Measurements from ENCODE around the gene TLCD3B. TPM values are rescaled to one million over a fixed set of nuclear protein-coding genes. Genes with fewer than 3 reads are reported as not detected.

Gene TLCD3B
- total and polyA plus RNA-seq, 4 donors = 0.05 to 0.65 TPM; not detected in 2

GRCh38 chr16:30025156-30025555, 5.9 kb downstream of the TLCD3B start:
- no peaks in the 10 kb centered on the region for H3K9me3 ChIP-seq (ENCODE audit: control insufficient read depth in 4 of 4, low read length in 3 of 4)
- no peak overlapping the region for H3K27ac ChIP-seq (ENCODE audit: low read depth in 1 of 2, low read length in 2 of 2)
- no peak overlapping the region for H3K4me3 ChIP-seq (ENCODE audit: low read depth in 1 of 3, low read length in 3 of 3)
- H3K27me3 ChIP-seq (ENCODE audit: control insufficient read depth in 4 of 4, insufficient read depth in 4 of 4, low read length in 3 of 4) = peaks cover 0 to 2% (median 0%) of the 10 kb centered on the region in 4 donors
- no peak for TF ChIP-seq YY1 (IDR thresholded peaks at IDR 0.05)
- TF ChIP-seq JUND (IDR thresholded peaks at IDR 0.05) = no peak
- no peak for TF ChIP-seq RXRA (IDR thresholded peaks at IDR 0.05)
- TF ChIP-seq FOXA2 (IDR thresholded peaks at IDR 0.05) = no peak
- TF ChIP-seq SP1 (IDR thresholded peaks at IDR 0.05) = no peak
- TF ChIP-seq EGR1 (IDR thresholded peaks at IDR 0.05; ENCODE audit: low read depth in 2 of 2) = no peak
- no peak for TF ChIP-seq RAD21 (IDR thresholded peaks at IDR 0.05)
- 74% methylated on average over 20 of the region's 20 CpGs for WGBS
- H3K36me3 ChIP-seq (ENCODE audit: control insufficient read depth in 4 of 4, insufficient read depth in 3 of 4, low read depth in 1 of 4, low read length in 3 of 4) = no peaks in the 10 kb centered on the region
- no peak overlapping the region for H3K9ac ChIP-seq (ENCODE audit: low read depth in 1 of 2, low read length in 2 of 2)
- no peak for DNase-seq (ENCODE audit: low spot score)
- H3K4me1 ChIP-seq (ENCODE audit: control insufficient read depth in 4 of 4, insufficient read depth in 4 of 4, low read length in 3 of 4) = peaks cover 2 to 8% (median 4%) of the 10 kb centered on the region in 4 donors

GRCh38 chr16:30024451-30024850, 6.6 kb downstream of the TLCD3B start:
- no peak overlapping the region for H3K27ac ChIP-seq (ENCODE audit: low read depth in 1 of 2, low read length in 2 of 2)
- no peaks in the 10 kb centered on the region for H3K9me3 ChIP-seq (ENCODE audit: control insufficient read depth in 4 of 4, low read length in 3 of 4)
- no peaks in the 10 kb centered on the region for H3K36me3 ChIP-seq (ENCODE audit: control insufficient read depth in 4 of 4, insufficient read depth in 3 of 4, low read depth in 1 of 4, low read length in 3 of 4)
- TF ChIP-seq FOXA1 (IDR thresholded peaks at IDR 0.05) (no peak), GABPA (IDR thresholded peaks at IDR 0.05 in 1 of 2, conservative IDR thresholded peaks at IDR 0.05 in 1 of 2) (no peak), EGR1 (IDR thresholded peaks at IDR 0.05; ENCODE audit: low read depth in 2 of 2) (no peak), SP1 (IDR thresholded peaks at IDR 0.05) (no peak), RAD21 (IDR thresholded peaks at IDR 0.05) (no peak), ZBTB33 (IDR thresholded peaks at IDR 0.05) (no peak), REST (IDR thresholded peaks at IDR 0.05) (no peak), HNF4A (conservative IDR thresholded peaks at IDR 0.05) (no peak), HNF4G (IDR thresholded peaks at IDR 0.05) (no peak), YY1 (IDR thresholded peaks at IDR 0.05) (no peak), FOXA2 (IDR thresholded peaks at IDR 0.05) (no peak), RXRA (IDR thresholded peaks at IDR 0.05) (no peak), JUND (IDR thresholded peaks at IDR 0.05) (no peak), MAX (IDR thresholded peaks at IDR 0.05) (no peak), TAF1 (conservative IDR thresholded peaks at IDR 0.05) (no peak)
- peaks cover 0 to 2% (median 0%) of the 10 kb centered on the region in 4 donors for H3K27me3 ChIP-seq (ENCODE audit: control insufficient read depth in 4 of 4, insufficient read depth in 4 of 4, low read length in 3 of 4)
- H3K9ac ChIP-seq (ENCODE audit: low read depth in 1 of 2, low read length in 2 of 2) = no peak overlapping the region
- WGBS = 66% methylated on average over 16 of the region's 16 CpGs
- DNase-seq (ENCODE audit: low spot score) = no peak
- no peak overlapping the region for H3K4me3 ChIP-seq (ENCODE audit: low read depth in 1 of 3, low read length in 3 of 3)
- peaks cover 2 to 8% (median 4%) of the 10 kb centered on the region in 4 donors for H3K4me1 ChIP-seq (ENCODE audit: control insufficient read depth in 4 of 4, insufficient read depth in 4 of 4, low read length in 3 of 4)
